Dendritic cell treated with granulocyte-macrophage colony-stimulating factor and Interleukin-4, amounts not matched to agents 40 ng/mL and 50 ng/mL, for 4 days (primary cell): ENCODE data around the gene ADCY9.

Experiments used
- H3K27ac Mint-ChIP-seq: one replicate; pipeline ENCODE4 v1.8.0; 2022; ENCODE audit warnings: mild to moderate bottlenecking, mixed read lengths
- H3K27me3 Mint-ChIP-seq: one replicate; pipeline ENCODE4 v1.8.0; 2022; ENCODE audit warnings: mild to moderate bottlenecking, mixed read lengths
- H3K36me3 Mint-ChIP-seq: one replicate; pipeline ENCODE4 v1.8.0; 2022; ENCODE audit warnings: low read depth, mixed read lengths
- H3K4me1 Mint-ChIP-seq: one replicate; pipeline ENCODE4 v1.8.0; 2022; ENCODE audit warnings: low read depth, mixed read lengths
- H3K4me3 Mint-ChIP-seq: one replicate; pipeline ENCODE4 v1.8.0; 2022; ENCODE audit warnings: mild to moderate bottlenecking, moderate library complexity, mixed read lengths
- H3K9me3 Mint-ChIP-seq: one replicate; pipeline ENCODE4 v1.8.0; 2022; ENCODE audit warnings: mixed read lengths
- intact Hi-C: fragments of 100-400 bp; cut with micrococcal nuclease; formaldehyde crosslinking; loops from one replicate; pipeline ENCODE4 v1.15.0; 2022

ADCY9 gene

DNA sequence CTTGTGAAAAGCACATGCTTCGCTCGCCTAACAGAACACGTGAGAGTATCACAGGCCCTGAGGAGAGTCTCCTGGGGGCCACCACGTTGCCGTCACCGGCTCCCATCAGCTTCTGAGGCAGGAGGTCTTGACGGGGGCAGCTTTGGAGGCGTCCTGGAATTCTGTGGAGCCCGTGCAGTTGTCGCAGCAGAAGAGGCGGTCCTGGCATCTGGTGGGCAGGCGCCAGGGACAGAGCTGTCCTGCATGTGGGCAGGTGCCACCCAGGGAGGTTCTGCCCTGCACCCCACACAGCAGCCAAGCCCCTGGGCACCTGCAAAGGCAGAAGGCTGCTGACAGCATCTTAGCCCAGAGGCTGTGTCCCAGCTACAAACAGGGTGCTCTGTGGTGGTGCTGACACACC lies 136.7 kb downstream of the ADCY9 start:
- Mint-ChIP-seq H3K27me3 (peaks cover 5% of the 10 kb centered on the region), H3K27ac (no peak overlapping the region), H3K9me3 (no peaks in the 10 kb centered on the region), H3K4me3 (no peak overlapping the region), H3K36me3 (peaks cover 73% of the 10 kb centered on the region), H3K4me1 (peaks cover 9% of the 10 kb centered on the region)
- intact Hi-C loops, result no loop called here

- intact Hi-C loops, result no loop called here
- Mint-ChIP-seq H3K36me3 (peaks cover 76% of the 10 kb centered on the region), H3K4me3 (no peak overlapping the region), H3K27ac (no peak overlapping the region), H3K9me3 (no peaks in the 10 kb centered on the region), H3K27me3 (peaks cover 5% of the 10 kb centered on the region), H3K4me1 (peaks cover 9% of the 10 kb centered on the region)
These were observed 137.2 kb downstream of the ADCY9 start for GRCh38 chr16:3979070-3979469.

DNA sequence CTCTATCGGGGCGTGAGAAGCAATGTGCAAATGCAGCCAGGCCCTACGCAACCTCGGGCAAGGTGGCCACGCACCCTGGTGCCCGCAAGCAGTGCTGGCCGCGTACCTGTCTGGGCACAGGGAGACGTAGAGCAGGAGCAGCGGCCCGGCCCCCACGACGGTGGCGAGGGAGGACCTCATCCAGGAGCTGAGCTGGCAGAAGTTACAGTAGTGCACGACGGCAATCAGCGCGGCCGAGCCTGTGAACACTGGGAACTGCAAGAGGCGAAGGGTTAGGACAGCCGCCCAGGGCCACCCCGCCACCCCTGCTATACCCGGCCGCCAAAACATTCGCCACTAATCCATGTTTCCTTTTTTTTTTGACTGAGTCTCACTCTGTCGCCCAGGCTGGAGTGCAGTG lies 138.9 kb downstream of the ADCY9 start:
- no peak overlapping the region for H3K4me3 Mint-ChIP-seq
- peaks cover 69% of the 10 kb centered on the region for H3K36me3 Mint-ChIP-seq
- H3K27ac Mint-ChIP-seq, result no peak overlapping the region
- H3K4me1 Mint-ChIP-seq, result no peaks in the 10 kb centered on the region
- intact Hi-C loops, result no loop called here
- no peaks in the 10 kb centered on the region for H3K9me3 Mint-ChIP-seq
- H3K27me3 Mint-ChIP-seq, result no peaks in the 10 kb centered on the region

- H3K4me1 Mint-ChIP-seq, result peaks cover 13% of the 10 kb centered on the region
- H3K9me3 Mint-ChIP-seq, result no peaks in the 10 kb centered on the region
- peaks cover 45% of the 10 kb centered on the region for H3K36me3 Mint-ChIP-seq
- intact Hi-C loops, result no loop called here
- no peak overlapping the region for H3K27ac Mint-ChIP-seq
- H3K27me3 Mint-ChIP-seq, result no peaks in the 10 kb centered on the region
- no peak overlapping the region for H3K4me3 Mint-ChIP-seq
These were observed 141.5 kb downstream of the ADCY9 start for GRCh38 chr16:3974751-3975150.

- Mint-ChIP-seq H3K4me1 (peaks cover 36% of the 10 kb centered on the region), H3K4me3 (no peak overlapping the region), H3K9me3 (no peaks in the 10 kb centered on the region), H3K36me3 (peaks cover 17% of the 10 kb centered on the region), H3K27ac (peak overlapping the region; percentile 90), H3K27me3 (no peaks in the 10 kb centered on the region)
- intact Hi-C loops, result no loop called here
These were observed 144.5 kb downstream of the ADCY9 start for GRCh38 chr16:3971706-3972105.

DNA sequence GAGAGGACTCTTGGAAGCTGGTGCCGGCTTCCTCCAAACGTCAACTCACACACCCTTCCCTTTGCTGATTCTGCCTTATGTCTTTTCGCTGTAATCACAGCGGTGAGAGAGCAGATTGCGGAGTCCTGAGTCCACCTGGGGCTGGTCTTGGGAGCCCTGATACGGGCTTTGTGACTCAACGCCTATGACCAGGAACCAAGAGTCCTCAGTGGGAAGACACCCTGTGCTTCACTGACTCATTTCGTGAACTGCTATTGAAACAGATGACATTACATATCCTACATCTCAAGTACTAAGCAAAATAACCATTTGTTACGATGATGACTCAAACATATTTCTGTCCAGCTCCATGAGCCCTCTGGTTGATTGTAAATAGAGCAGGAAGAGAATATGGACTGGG lies 145.0 kb downstream of the ADCY9 start:
- intact Hi-C loops, result no loop called here
- Mint-ChIP-seq H3K9me3 (no peaks in the 10 kb centered on the region), H3K4me1 (peaks cover 36% of the 10 kb centered on the region), H3K27me3 (no peaks in the 10 kb centered on the region), H3K4me3 (no peak overlapping the region), H3K36me3 (peaks cover 17% of the 10 kb centered on the region), H3K27ac (peak overlapping the region; percentile 90)

GRCh38 chr16:3968551-3968950 lies 147.7 kb downstream of the ADCY9 start:
- Mint-ChIP-seq H3K4me1 (peaks cover 47% of the 10 kb centered on the region), H3K36me3 (peaks cover 26% of the 10 kb centered on the region), H3K9me3 (no peaks in the 10 kb centered on the region), H3K27me3 (peaks cover 4% of the 10 kb centered on the region), H3K4me3 (peak overlapping the region; percentile 39), H3K27ac (peak overlapping the region; percentile 87)
- intact Hi-C loops, result no loop called here

- Mint-ChIP-seq H3K4me3 (no peak overlapping the region), H3K27me3 (peaks cover 9% of the 10 kb centered on the region), H3K9me3 (no peaks in the 10 kb centered on the region), H3K36me3 (peaks cover 26% of the 10 kb centered on the region), H3K4me1 (peaks cover 54% of the 10 kb centered on the region), H3K27ac (peak overlapping the region; percentile 87)
- intact Hi-C loops, result no loop called here
These were observed 149.6 kb downstream of the ADCY9 start for GRCh38 chr16:3966681-3967080.

DNA sequence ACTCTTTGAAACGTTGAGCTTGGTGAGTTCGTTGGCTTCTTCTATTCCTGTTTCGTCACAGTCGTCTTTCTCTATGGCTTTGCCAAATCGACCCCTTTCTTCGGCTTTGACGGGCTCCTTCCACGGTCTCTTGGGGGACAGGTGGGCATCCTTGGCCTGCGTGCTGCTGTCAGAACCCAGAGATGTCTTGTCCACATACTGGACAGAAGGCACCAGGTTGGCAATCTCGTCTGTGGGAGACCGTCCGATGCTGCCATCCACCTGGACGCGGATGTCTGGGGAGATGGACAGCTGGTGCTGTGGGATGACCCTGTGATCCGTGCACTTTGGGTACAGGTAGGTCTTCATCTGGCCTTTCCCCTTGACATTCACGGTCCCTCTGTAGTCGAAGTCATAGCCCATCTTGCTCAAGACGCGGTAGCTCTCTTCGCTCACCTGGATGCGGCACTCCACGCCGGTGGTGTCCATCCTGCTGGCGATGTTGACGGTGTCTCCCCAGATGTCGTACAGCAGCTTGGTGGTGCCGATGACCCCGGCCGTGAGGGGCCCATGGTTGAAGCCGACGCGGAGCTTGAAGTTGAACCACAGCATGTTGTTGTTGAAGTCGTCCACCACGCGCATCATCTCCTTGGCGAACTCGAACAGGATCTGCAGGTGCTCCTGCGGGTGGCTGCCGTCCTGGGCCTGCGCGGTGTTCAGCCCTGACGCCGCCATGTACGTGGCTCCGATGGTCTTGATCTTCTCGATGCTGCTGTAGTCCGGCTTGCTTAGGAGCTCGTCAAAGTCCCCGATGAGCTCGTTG lies 150.3 kb downstream of the ADCY9 start:
- no peak overlapping the region for H3K4me3 Mint-ChIP-seq
- peak overlapping the region; percentile 71 for H3K27ac Mint-ChIP-seq
- H3K27me3 Mint-ChIP-seq, result peaks cover 9% of the 10 kb centered on the region
- H3K9me3 Mint-ChIP-seq, result no peaks in the 10 kb centered on the region
- intact Hi-C loops, result no loop called here
- peaks cover 26% of the 10 kb centered on the region for H3K36me3 Mint-ChIP-seq
- peaks cover 53% of the 10 kb centered on the region for H3K4me1 Mint-ChIP-seq

DNA sequence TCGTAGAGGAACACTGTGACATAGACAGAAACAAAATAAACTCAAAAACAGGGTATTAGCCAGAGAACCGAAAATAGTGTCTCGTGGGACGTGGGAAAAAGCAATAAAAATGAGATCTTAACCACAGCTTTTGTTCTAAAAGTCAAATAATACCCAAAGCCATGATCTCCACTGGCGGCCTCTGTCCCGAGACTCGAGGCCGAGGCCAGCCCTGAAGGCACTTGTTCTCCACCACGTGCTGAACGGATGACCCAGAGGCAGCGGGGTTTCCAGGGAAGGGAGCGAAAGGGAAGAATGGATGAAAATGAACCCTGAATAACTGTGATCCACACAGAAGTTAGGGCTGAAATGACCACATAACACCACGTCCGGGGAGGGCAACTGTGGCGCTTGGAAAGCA lies 150.9 kb downstream of the ADCY9 start:
- H3K4me3 Mint-ChIP-seq, result no peak overlapping the region
- peaks cover 53% of the 10 kb centered on the region for H3K4me1 Mint-ChIP-seq
- H3K27ac Mint-ChIP-seq, result peak overlapping the region; percentile 71
- peaks cover 9% of the 10 kb centered on the region for H3K27me3 Mint-ChIP-seq
- intact Hi-C loops, result no loop called here
- no peaks in the 10 kb centered on the region for H3K9me3 Mint-ChIP-seq
- H3K36me3 Mint-ChIP-seq, result peaks cover 26% of the 10 kb centered on the region

- H3K27me3 Mint-ChIP-seq, result peaks cover 13% of the 10 kb centered on the region
- H3K4me3 Mint-ChIP-seq, result no peak overlapping the region
- peaks cover 26% of the 10 kb centered on the region for H3K36me3 Mint-ChIP-seq
- H3K4me1 Mint-ChIP-seq, result peaks cover 53% of the 10 kb centered on the region
- intact Hi-C loops, result no loop called here
- H3K9me3 Mint-ChIP-seq, result no peaks in the 10 kb centered on the region
- H3K27ac Mint-ChIP-seq, result peak overlapping the region; percentile 71
These were observed 151.5 kb downstream of the ADCY9 start for GRCh38 chr16:3964686-3965290.

- peaks cover 26% of the 10 kb centered on the region for H3K36me3 Mint-ChIP-seq
- no peak overlapping the region for H3K4me3 Mint-ChIP-seq
- intact Hi-C loops, result no loop called here
- H3K9me3 Mint-ChIP-seq, result no peaks in the 10 kb centered on the region
- peaks cover 50% of the 10 kb centered on the region for H3K4me1 Mint-ChIP-seq
- peaks cover 13% of the 10 kb centered on the region for H3K27me3 Mint-ChIP-seq
- peak overlapping the region; percentile 71 for H3K27ac Mint-ChIP-seq
These were observed 152.2 kb downstream of the ADCY9 start for GRCh38 chr16:3963886-3964685.

GRCh38 chr16:3963203-3963602 lies 153.0 kb downstream of the ADCY9 start:
- intact Hi-C loops, result no loop called here

GRCh38 chr16:3961449-3961849 lies 154.8 kb downstream of the ADCY9 start:
- Mint-ChIP-seq H3K4me3 (no peak overlapping the region), H3K36me3 (peaks cover 20% of the 10 kb centered on the region), H3K27ac (peak overlapping the region; percentile 69), H3K4me1 (peaks cover 35% of the 10 kb centered on the region), H3K9me3 (no peaks in the 10 kb centered on the region), H3K27me3 (peaks cover 36% of the 10 kb centered on the region)
- intact Hi-C loops, result no loop called here

More at GRCh38 chr16:3963203-3963602, 153.0 kb downstream of the ADCY9 start:
- Mint-ChIP-seq H3K4me1 (peaks cover 41% of the 10 kb centered on the region), H3K4me3 (peak overlapping the region; percentile 46), H3K27me3 (peaks cover 19% of the 10 kb centered on the region), H3K36me3 (peaks cover 26% of the 10 kb centered on the region), H3K9me3 (no peaks in the 10 kb centered on the region), H3K27ac (peak overlapping the region; percentile 71)
